HFF-Myc (cell line): ENCODE data around the gene FAM228B.

Source experiments
- DNase-seq: peaks from one replicate; pipeline ENCODE4 v3.0.0-alpha.2; 2011; ENCODE audit warnings: low read depth; ENCODE audit errors: extremely low read depth
- H3K4me3 ChIP-seq: replicated peaks from 2 replicates; pipeline ENCODE4 v1.5.1; 2011; ENCODE audit warnings: low read depth, mild to moderate bottlenecking, control low read depth, low read length
- CTCF ChIP-seq: IDR thresholded peaks from 2 replicates; pipeline ENCODE4 v1.5.1; 2012; ENCODE audit warnings: mild to moderate bottlenecking, low read depth, low read length, control low read depth; ENCODE audit errors: missing control alignments

The FAM228B gene

GRCh38 chr2:24169023-24169422 is 45.8 kb downstream of the FAM228B start:
- H3K4me3 ChIP-seq = no peak overlapping the region
- DNase-seq = no peak
- TF ChIP-seq CTCF = no peak

- TF ChIP-seq CTCF = no peak
- H3K4me3 ChIP-seq = no peak within 1 kb of the TSS
Measured at GRCh38 chr2:24174851-24175277, 51.6 kb downstream of the FAM228B start, which contains the start of gene FAM228A. Gene FAM228A (plus strand): TSS chr2:24175053. CDS start chr2:24175481, 428 bp downstream.

GRCh38 chr2:24175631-24176187 is 52.4 kb downstream of the FAM228B start:
- H3K4me3 ChIP-seq = no peak overlapping the region
- TF ChIP-seq CTCF = no peak
- DNase-seq = no peak

More at GRCh38 chr2:24174851-24175277, 51.6 kb downstream of the FAM228B start, which contains the start of gene FAM228A:
- DNase-seq = no peak

GRCh38 chr2:24176326-24176725 is 53.1 kb downstream of the FAM228B start:
- no peak for DNase-seq

GRCh38 chr2:24179683-24180082 is 56.4 kb downstream of the FAM228B start:
- no peak for DNase-seq
- no peak for TF ChIP-seq CTCF
- H3K4me3 ChIP-seq = no peak overlapping the region

More at GRCh38 chr2:24176326-24176725, 53.1 kb downstream of the FAM228B start:
- no peak overlapping the region for H3K4me3 ChIP-seq
- no peak for TF ChIP-seq CTCF

- no peak for DNase-seq
- no peak for TF ChIP-seq CTCF
- H3K4me3 ChIP-seq = no peak overlapping the region
Measured at GRCh38 chr2:24181849-24182248, 58.6 kb downstream of the FAM228B start.

GRCh38 chr2:24182507-24182906 is 59.2 kb downstream of the FAM228B start:
- TF ChIP-seq CTCF = no peak
- DNase-seq = no peak
- no peak overlapping the region for H3K4me3 ChIP-seq
